Mesodermal cell (in vitro differentiated cells): ENCODE measurements around the gene ADGRB3.
"Not testable (repeated sequence)": the region's sequence is repeated elsewhere in the genome, so short reads cannot be mapped to it uniquely, and the experiment has no call there.

Experiments used
- H3K27ac ChIP-seq: 2 replicates; pipeline ENCODE4 v1.7.0; 2013; ENCODE audit warnings: mild to moderate bottlenecking, low read depth, low read length, moderate library complexity; ENCODE audit not compliant: severe bottlenecking
- H3K36me3 ChIP-seq: 2 replicates; pipeline ENCODE4 v1.7.1; 2013; ENCODE audit warnings: mild to moderate bottlenecking, low read length, moderate library complexity; ENCODE audit not compliant: control insufficient read depth, insufficient read depth
- H3K4me1 ChIP-seq: one replicate; pipeline ENCODE4 v1.7.1; 2013; ENCODE audit warnings: mild to moderate bottlenecking, low read length; ENCODE audit not compliant: insufficient read depth, control insufficient read depth, poor library complexity, severe bottlenecking
- H3K4me3 ChIP-seq: 2 replicates; pipeline ENCODE4 v1.7.0; 2013; ENCODE audit warnings: low read length, control low read depth, mild to moderate bottlenecking; ENCODE audit not compliant: insufficient read depth, poor library complexity, severe bottlenecking; ENCODE audit errors: extremely low read depth
- H3K9me3 ChIP-seq: 2 replicates; pipeline ENCODE4 v1.7.1; 2013; ENCODE audit warnings: mild to moderate bottlenecking, low read length, moderate library complexity; ENCODE audit not compliant: control insufficient read depth
- WGBS, 2 experiments: methylation state at CpG; one replicate each; pipeline ENCODE4 v1.1.5; 2013; ENCODE audit warnings: missing lambda C conversion rate in 2 of 2; ENCODE audit not compliant: insufficient coverage in 2 of 2; 5-methylcytosine and 5-hydroxymethylcytosine counted together

The ADGRB3 gene

DNA sequence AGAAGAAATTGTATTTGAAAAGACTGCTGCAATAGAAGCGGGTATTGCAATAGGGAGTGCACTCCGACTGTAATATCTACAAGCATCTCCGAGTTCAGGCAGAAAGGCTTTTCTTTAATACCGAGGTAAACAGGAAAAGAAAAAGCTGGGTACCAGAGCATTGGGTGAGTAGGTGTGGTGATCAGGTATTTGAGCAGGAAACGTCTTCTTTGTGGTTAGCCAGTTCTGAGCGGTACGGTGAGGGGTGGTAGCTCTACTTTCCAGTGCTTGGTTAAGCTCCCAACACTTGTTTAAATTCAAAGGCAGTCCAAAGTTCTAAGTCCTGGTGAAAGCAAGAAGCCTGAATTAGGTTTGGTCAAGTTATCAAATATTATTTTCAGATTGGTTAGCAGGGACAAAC, 757.7 kb downstream of the ADGRB3 start:
- Histone ChIP-seq H3K27ac (no peak overlapping the region), H3K9me3 (no peaks in the 10 kb centered on the region), H3K36me3 (no peaks in the 10 kb centered on the region), H3K4me3 (no peak overlapping the region), H3K4me1 (peaks cover 6% of the 10 kb centered on the region)
- 94 to 95% methylated on average over 7 of the region's 7 CpGs for WGBS, 2 experiments

DNA sequence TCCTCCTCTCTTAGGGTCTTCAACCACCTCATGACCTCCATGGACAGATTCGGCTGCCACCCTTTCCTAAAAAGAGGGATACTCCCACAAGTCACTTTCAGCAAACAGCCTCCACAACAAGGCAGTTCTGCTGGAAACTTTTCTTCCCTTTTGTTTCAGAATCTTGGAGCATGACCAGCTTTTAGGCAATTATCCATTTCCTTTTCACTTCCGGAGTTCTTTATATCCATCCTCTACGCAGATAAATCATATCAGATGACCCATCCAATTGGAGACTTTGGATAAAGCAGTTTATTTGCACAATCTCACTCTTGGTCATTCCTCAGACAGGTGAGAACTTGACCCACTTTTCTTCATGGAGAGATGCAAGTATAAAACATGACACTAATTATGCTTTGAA, 763.2 kb downstream of the ADGRB3 start:
- Histone ChIP-seq H3K9me3 (no peaks in the 10 kb centered on the region), H3K27ac (no peak overlapping the region), H3K4me3 (no peak overlapping the region), H3K4me1 (no peaks in the 10 kb centered on the region), H3K36me3 (no peaks in the 10 kb centered on the region)
- WGBS, 2 experiments = 50 to 78% methylated on average over 2 to 3 of the region's 3 CpGs

DNA sequence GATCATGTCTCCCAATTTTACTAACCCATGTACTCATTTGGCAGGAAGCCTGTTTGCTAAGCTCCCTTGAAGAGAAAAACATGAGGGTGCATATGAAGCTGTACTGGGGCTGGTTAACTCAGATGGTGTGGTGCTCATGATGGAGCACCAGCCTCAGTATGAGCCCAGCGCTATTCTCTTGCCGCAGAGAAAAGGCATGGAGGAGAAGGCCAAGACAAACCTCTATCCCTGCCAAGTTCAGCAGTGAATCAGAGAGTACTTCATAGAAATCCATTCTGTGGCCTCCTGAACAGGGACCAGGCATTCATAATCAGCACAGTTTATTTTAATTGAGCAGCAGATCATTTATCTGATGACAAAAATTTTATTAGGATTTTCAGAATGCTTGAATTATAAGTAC, 763.6 kb downstream of the ADGRB3 start:
- H3K36me3 ChIP-seq = no peaks in the 10 kb centered on the region
- no peak overlapping the region for H3K4me3 ChIP-seq
- no peaks in the 10 kb centered on the region for H3K9me3 ChIP-seq
- H3K27ac ChIP-seq = no peak overlapping the region
- H3K4me1 ChIP-seq = no peaks in the 10 kb centered on the region
- 100% methylated on average over 2 of the region's 2 CpGs for WGBS, 2 experiments

DNA sequence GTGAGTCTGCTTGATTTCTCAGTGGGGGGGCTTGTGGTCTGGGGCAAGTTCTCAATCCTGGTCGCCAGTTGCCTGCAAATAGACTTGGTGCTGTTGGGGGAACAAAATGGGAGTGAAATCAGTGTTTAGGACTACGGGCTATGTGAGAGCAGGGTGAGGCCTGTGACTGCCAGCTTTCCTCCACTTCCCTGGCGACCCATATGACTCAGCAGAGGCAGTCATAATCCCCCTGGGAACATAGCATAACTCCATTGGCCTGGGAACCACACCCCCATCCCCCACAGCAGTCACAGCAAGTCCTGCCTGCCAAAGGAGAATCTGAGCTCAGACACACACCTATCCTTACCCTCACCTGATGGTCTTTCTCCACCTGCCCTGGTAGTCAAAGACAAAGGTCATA, 773.8 kb downstream of the ADGRB3 start:
- Histone ChIP-seq H3K4me1 (no peaks in the 10 kb centered on the region), H3K36me3 (no peaks in the 10 kb centered on the region), H3K4me3 (no peak overlapping the region), H3K27ac (no peak overlapping the region), H3K9me3 (no peaks in the 10 kb centered on the region)
- WGBS, 2 experiments = 50 to 83% methylated on average over 1 to 2 of the region's 3 CpGs

DNA sequence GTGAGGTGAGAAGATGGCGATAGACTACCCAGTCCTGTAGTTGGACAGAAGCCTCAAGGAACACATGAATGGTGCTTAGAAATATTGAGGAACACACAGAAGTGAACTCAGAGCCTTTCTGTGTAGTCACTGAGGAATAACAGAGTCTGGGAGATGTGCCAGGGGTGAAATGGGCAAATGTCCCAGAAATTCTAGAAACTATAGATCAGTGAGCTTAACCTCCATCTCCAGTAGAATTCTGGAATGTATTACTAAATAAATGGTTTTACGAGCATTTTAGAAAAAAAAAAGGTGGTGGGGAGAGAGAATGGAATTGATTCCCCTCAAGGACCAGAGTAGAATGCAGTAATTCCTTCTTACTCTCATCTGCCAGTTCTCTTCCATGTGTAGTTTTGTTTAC, 781.7 kb downstream of the ADGRB3 start:
- Histone ChIP-seq H3K36me3 (no peaks in the 10 kb centered on the region), H3K27ac (no peak overlapping the region), H3K9me3 (no peaks in the 10 kb centered on the region), H3K4me1 (no peaks in the 10 kb centered on the region), H3K4me3 (no peak overlapping the region)
- WGBS, 2 experiments = 90 to 100% methylated on average over 1 of the region's 2 CpGs

DNA sequence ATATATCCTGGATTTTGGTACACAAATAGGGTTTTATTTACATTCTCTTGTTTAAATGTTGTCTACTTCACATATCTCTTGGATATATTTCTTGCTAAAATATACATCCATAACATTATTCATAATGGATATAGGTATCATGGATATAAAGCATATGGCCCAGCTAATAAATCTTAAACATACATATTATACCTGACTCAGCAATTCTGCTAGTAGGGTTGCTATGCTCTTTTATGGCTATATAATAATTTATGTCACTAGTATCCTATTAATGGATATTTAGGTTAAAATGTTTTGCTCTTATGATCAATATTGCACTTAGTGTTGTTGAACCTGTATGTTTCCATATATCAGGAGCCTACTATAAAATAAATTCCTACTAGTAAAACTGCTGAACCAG, 786.2 kb downstream of the ADGRB3 start:
- Histone ChIP-seq H3K4me1 (no peaks in the 10 kb centered on the region), H3K4me3 (no peak overlapping the region), H3K9me3 (no peaks in the 10 kb centered on the region), H3K36me3 (no peaks in the 10 kb centered on the region), H3K27ac (no peak overlapping the region)

DNA sequence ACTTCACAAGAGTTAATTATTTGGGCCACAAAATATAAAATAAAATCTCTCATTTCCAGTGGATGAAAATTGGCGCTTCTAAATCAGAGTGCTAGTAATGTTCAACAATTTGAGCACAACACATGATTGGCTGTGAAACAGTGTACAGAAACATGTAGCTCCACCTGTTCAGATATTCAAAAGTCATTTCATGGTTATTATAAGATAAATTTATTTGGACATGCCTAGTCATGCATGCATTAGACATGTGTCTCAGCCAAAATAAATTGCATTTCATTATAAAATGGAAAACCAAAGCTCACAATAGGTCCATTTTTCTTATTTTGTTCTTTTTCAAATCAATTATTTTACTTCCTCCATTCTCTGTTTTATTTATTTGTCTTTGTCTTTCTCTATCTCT, 786.9 kb downstream of the ADGRB3 start:
- H3K4me3 ChIP-seq = no peak overlapping the region
- WGBS, 2 experiments = 100% methylated on average over 1 of the region's 1 CpG; no CpG with 5 or more reads in 1 of the 2 experiments
- H3K36me3 ChIP-seq = no peaks in the 10 kb centered on the region
- H3K27ac ChIP-seq = no peak overlapping the region
- H3K9me3 ChIP-seq = no peaks in the 10 kb centered on the region
- no peaks in the 10 kb centered on the region for H3K4me1 ChIP-seq

DNA sequence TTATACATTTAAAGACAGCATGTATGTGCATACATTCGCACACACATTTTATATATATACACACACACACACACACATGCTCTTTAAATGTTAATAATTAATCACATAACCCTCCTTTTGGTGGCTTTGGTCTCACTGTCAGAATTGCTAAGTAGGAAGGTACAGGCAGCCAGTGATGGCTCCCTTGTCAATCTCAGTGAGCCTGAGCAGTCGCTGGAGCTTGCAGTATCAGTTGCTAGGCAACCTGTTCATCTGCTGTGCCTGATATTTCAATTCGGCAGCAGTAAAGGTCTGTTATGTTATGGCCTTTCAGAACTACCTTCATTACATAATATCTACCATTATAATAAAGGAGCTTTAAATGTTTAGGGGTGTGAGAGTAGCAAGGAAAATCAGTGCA, 787.4 kb downstream of the ADGRB3 start:
- no peaks in the 10 kb centered on the region for H3K9me3 ChIP-seq
- no peak overlapping the region for H3K4me3 ChIP-seq
- no peak overlapping the region for H3K27ac ChIP-seq
- H3K4me1 ChIP-seq = no peaks in the 10 kb centered on the region
- H3K36me3 ChIP-seq = no peaks in the 10 kb centered on the region
- 50 to 80% methylated on average over 1 of the region's 3 CpGs for WGBS, 2 experiments

DNA sequence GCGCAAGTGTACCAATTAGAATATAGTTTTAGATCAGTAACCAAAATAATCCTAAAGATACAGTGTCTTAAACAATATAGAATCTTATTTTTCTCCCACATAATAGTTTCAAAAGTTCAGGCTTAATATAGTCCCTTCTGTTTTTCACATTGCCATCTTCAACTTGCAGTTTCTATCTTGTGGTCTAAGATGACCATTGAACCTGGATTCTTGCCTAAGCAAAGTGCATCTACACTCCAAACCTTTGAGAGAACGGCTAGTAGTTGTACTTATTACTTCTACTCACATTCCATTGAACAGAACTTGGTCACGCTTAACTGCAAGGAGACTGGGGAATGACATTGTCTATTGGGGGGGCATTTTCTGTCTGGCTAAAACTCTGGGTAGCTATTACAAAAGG, 788.7 kb downstream of the ADGRB3 start:
- WGBS, 2 experiments = 100% methylated on average over 1 of the region's 3 CpGs; no CpG with 5 or more reads in 1 of the 2 experiments

DNA sequence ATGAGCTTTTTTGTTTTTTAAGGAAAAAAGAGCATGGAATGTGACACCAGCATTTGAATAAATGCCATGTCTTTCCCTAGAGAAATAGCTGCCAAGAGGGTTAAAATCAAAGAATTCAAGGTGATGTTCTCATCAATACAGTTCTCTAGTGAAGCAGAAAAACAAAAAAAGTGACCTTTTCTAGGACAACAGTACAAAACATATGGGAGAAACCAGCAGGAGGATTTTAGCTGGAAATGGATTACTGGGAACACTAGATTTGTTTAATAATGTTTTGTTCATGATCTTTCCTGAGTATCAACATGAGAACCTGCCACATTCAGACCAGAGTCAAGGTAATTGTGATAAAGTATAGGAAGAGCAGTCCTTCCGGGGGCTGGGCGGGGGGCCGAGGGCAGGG, 789.5 kb downstream of the ADGRB3 start:
- no peaks in the 10 kb centered on the region for H3K9me3 ChIP-seq
- H3K4me3 ChIP-seq = no peak overlapping the region
- no peak overlapping the region for H3K27ac ChIP-seq
- no peaks in the 10 kb centered on the region for H3K4me1 ChIP-seq
- H3K36me3 ChIP-seq = no peaks in the 10 kb centered on the region
- WGBS, 2 experiments = 90% methylated on average over 2 of the region's 3 CpGs; no CpG with 5 or more reads in 1 of the 2 experiments

More for the DNA sequence above, 788.7 kb downstream of the ADGRB3 start:
- Histone ChIP-seq H3K36me3 (no peaks in the 10 kb centered on the region), H3K9me3 (no peaks in the 10 kb centered on the region), H3K4me1 (no peaks in the 10 kb centered on the region), H3K4me3 (no peak overlapping the region), H3K27ac (no peak overlapping the region)

DNA sequence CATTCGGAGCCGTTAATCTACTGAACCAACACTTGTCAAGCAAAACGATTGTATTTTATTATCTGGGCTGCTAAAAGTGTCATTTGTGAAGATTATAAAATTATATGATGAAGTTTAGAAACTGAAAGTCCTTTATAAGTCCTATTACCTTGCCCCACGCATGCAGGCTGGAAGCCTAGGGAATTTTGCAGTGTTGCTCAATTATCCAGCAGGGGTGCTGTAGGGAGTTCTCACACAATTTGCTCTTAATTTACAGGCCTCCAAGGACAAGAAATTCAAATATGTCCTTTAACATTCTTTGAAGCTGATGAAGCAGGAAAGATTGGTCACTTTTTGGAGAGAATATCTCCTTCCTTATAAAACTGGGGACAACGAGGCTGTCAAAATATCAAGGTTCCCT, 792.8 kb downstream of the ADGRB3 start:
- H3K4me3 ChIP-seq = no peak overlapping the region
- WGBS, 2 experiments = 67% methylated on average over 1 of the region's 5 CpGs; no CpG with 5 or more reads in 1 of the 2 experiments
- H3K4me1 ChIP-seq = no peaks in the 10 kb centered on the region
- no peak overlapping the region for H3K27ac ChIP-seq
- H3K36me3 ChIP-seq = no peaks in the 10 kb centered on the region
- H3K9me3 ChIP-seq = no peaks in the 10 kb centered on the region

DNA sequence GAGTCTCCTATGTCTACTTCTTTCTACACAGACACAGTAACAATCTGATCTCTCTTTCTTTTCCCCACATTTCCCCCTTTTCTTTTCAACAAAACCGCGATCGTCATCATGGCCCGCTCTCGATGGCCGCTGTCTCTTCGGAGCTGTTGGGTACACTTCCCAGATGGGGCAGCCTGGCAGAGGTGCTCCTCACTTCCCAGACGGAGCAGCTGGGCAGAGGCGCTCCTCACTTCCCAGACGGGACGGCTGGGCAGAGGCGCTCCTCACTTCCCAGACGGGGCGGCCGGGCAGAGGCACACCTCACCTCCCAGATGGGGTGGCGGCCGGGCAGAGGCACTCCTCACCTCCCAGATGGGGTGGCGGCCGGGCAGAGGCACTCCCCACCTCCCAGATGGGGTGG, 797.1 kb downstream of the ADGRB3 start:
- not testable (repeated sequence) for H3K27ac ChIP-seq, H3K36me3 ChIP-seq, H3K4me1 ChIP-seq, H3K9me3 ChIP-seq, H3K4me3 ChIP-seq
- WGBS, 2 experiments = 87 to 96% methylated on average over 7 to 11 of the region's 19 CpGs
